CD1c-positive myeloid dendritic cell (primary cell): ENCODE results near the gene FHIP1B.

Experiments used
- DNase-seq: peaks from one replicate; pipeline ENCODE4 v3.0.0-alpha.2; 2016; ENCODE audit errors: extremely low spot score

FHIP1B gene

GRCh38 chr11:6240139-6240538 lies 5.7 kb upstream of the FHIP1B start:
- no peak for DNase-seq

- no peak for DNase-seq
Measured at GRCh38 chr11:6238902-6239301, 4.5 kb upstream of the FHIP1B start, which contains the start of gene CNGA4. CNGA4 (plus strand) TSS chr11:6239089; CDS start chr11:6239207, 118 bp downstream.

GRCh38 chr11:6237761-6238302 lies 3.4 kb upstream of the FHIP1B start:
- no peak for DNase-seq

GRCh38 chr11:6237266-6237665 lies 2.8 kb upstream of the FHIP1B start:
- peak; percentile 77 for DNase-seq

GRCh38 chr11:6233984-6234386 lies 451 bp downstream of the FHIP1B start:
- peak; percentile 4 for DNase-seq

DNA sequence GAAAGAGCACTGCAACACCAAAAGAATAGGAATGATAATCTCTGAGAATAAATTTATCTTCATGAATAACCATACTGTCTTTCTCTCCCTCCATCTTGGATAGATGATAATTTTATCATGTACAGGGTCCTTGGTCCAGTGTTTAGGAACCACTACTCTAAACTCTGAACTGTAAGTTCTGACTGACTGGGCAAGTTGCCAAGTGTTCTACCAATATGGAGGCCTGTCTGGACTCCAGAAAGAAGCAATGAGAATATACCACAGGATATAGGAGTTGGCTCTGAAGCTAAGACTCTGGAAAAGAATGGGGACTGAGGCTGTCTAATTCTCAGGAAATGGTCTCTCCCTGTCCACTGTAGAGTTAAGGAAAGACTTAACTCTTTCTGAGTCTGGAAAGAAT lies 1.5 kb downstream of the FHIP1B start:
- no peak for DNase-seq

DNA sequence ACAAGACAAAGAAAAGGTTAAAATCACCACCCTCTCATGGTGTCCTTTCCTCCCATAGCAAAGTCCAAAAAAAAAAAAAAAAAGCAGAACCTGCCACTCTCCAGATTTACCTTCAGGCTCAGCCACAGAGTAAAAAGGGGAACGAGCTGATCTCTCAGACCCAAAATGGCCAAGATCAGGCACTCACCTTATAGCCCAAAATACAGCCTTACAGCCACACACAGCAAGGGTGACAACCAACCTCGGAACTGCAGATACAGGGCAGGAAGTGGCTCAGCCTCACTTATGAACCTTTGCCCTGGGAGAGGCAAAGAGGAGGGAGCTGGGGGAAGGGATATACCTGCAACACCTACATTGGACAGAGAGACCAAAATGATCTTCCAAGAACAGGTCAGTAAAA lies 4.5 kb downstream of the FHIP1B start:
- peak; percentile 33 for DNase-seq

DNA sequence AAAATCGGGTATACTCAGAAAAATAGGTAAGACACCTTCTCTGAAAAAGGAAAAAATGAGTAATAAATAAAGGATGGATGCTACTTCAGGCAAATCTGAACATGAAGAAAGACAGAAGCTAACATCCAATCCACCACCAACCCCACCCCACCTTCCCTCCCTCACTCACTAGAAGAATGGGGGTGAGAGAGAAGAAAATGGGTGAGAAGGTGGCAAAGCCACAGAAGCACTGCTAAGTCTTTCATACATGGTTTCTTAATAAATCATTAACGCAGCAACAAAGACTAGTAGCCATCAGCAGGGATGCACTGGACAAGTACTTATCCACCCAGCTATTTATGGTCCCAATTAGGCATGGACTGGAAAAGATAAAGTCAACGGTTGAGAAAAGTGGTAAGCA lies 5.9 kb downstream of the FHIP1B start:
- no peak for DNase-seq

GRCh38 chr11:6225896-6226295 lies 8.5 kb downstream of the FHIP1B start:
- DNase-seq: peak; percentile 43

- DNase-seq: no peak
Measured at GRCh38 chr11:6225024-6225423, 9.4 kb downstream of the FHIP1B start.

- DNase-seq: no peak
Measured at GRCh38 chr11:6224421-6224820, 10.0 kb downstream of the FHIP1B start.

GRCh38 chr11:6223854-6224253 lies 10.6 kb downstream of the FHIP1B start:
- DNase-seq: no peak

GRCh38 chr11:6219359-6219758 lies 15.1 kb downstream of the FHIP1B start:
- DNase-seq: peak; percentile 63

DNA sequence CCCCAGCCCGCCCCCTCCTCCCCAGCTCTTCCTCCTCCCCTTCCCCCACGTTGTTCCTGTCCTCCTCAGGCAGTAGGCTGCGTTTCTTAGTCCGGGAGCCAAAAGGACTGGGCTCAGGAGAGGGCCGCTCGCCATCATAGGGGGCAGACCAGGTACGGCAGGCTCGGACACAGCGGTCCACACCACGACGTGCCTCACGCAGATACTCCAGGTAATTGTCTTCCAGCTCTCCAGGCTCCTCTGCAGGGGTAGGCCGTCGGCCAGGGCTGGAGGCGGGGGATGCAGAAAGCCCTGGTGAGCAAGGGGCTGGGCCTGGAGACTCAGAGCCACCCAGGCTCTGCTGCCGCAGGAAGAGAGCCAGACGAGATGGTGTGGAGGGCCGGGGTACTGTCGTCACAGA lies 16.7 kb downstream of the FHIP1B start:
- DNase-seq: no peak

- no peak for DNase-seq
Measured at GRCh38 chr11:6216501-6216900, 17.9 kb downstream of the FHIP1B start.

- DNase-seq: no peak
Measured at GRCh38 chr11:6214530-6214929, 19.9 kb downstream of the FHIP1B start.

DNA sequence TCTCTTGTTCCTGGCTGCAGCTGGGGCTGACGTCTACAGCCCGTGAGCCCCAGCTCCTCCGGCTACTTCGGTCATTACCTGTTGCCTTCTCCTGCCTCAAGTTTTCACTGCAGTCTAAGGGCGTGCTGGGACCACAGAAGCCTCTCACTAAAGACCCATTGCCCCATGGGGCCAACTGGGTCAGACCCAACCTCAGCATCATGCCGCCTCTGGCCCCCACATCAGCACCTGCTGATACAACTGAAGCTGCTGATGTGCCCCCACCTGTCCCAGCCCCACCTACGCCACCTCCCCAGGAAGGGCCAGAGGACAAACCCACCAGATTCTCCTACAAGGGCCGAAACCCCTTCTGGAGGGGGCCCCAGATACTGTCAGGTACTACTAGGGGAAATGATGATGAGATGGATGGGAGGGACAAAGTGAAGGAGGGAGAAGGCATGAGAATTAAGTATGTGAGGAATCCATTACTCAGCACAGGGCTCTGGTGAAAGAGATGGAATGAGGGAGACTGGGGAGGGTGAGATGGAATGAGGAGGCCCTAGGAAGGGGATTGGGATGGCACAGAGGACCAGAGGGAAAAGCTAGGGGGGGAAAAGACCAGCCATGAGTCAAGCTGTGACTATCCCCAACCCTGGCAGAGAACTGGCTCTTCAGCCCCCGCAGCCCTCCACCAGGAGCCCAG lies 24.0 kb downstream of the FHIP1B start:
- no peak for DNase-seq

GRCh38 chr11:6209801-6210200 lies 24.6 kb downstream of the FHIP1B start:
- no peak for DNase-seq

DNA sequence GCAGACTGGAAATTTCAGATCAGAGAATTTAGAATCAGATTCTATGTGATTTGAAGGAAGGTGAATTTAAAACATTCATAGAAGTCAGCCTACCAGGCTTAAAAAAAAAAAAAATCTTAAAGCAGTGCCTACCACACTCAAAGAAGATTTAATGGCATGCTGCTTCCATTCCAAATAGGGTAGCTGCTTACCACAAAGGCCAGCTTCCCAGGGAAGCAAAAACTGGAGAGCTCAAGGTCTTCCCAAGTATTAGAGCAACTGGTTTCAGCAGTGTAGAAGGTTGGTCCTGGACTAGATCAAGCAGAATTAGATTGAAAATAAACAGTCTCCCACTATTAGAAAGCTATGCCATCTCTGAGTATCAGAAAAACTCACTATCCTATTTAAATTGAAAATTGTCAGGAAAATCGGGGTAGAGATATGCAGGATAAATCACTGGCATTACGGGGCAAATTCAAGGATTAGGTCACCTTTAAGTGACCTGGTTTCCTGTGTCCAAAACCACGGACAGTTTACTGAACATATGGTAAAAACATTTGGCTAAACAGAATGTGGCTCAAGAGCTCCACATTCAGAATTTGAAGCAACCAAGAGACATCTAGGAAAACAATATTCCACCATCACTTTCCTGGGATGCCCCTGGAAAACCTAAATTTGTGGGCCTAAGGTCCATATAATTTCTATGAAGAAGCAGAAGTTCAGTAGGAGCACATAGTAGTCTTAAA lies 27.8 kb downstream of the FHIP1B start:
- no peak for DNase-seq

- no peak for DNase-seq
Measured at GRCh38 chr11:6205366-6205765, 29.1 kb downstream of the FHIP1B start, which contains the start of gene C11orf42. C11orf42 (plus strand) TSS chr11:6205557; CDS start chr11:6205616, 59 bp downstream.

- DNase-seq: peak; percentile 62
Measured at GRCh38 chr11:6204706-6205105, 29.7 kb downstream of the FHIP1B start.

- no peak for DNase-seq
Measured at GRCh38 chr11:6203327-6203726, 31.1 kb downstream of the FHIP1B start.

GRCh38 chr11:6202041-6202440 lies 32.4 kb downstream of the FHIP1B start:
- DNase-seq: no peak
